AG20443 (cell line): ENCODE measurements around the gene STAG3.
"Not testable (repeated sequence)": the region's sequence is repeated elsewhere in the genome, so short reads cannot be mapped to it uniquely, and the experiment has no call there.

Experiments used
- DNase-seq: peaks from one replicate; pipeline ENCODE4 v3.0.0; 2012; ENCODE audit warnings: low spot score, mixed read lengths

The STAG3 gene, protein sequence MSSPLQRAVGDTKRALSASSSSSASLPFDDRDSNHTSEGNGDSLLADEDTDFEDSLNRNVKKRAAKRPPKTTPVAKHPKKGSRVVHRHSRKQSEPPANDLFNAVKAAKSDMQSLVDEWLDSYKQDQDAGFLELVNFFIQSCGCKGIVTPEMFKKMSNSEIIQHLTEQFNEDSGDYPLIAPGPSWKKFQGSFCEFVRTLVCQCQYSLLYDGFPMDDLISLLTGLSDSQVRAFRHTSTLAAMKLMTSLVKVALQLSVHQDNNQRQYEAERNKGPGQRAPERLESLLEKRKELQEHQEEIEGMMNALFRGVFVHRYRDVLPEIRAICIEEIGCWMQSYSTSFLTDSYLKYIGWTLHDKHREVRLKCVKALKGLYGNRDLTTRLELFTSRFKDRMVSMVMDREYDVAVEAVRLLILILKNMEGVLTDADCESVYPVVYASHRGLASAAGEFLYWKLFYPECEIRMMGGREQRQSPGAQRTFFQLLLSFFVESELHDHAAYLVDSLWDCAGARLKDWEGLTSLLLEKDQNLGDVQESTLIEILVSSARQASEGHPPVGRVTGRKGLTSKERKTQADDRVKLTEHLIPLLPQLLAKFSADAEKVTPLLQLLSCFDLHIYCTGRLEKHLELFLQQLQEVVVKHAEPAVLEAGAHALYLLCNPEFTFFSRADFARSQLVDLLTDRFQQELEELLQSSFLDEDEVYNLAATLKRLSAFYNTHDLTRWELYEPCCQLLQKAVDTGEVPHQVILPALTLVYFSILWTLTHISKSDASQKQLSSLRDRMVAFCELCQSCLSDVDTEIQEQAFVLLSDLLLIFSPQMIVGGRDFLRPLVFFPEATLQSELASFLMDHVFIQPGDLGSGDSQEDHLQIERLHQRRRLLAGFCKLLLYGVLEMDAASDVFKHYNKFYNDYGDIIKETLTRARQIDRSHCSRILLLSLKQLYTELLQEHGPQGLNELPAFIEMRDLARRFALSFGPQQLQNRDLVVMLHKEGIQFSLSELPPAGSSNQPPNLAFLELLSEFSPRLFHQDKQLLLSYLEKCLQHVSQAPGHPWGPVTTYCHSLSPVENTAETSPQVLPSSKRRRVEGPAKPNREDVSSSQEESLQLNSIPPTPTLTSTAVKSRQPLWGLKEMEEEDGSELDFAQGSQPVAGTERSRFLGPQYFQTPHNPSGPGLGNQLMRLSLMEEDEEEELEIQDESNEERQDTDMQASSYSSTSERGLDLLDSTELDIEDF

DNA sequence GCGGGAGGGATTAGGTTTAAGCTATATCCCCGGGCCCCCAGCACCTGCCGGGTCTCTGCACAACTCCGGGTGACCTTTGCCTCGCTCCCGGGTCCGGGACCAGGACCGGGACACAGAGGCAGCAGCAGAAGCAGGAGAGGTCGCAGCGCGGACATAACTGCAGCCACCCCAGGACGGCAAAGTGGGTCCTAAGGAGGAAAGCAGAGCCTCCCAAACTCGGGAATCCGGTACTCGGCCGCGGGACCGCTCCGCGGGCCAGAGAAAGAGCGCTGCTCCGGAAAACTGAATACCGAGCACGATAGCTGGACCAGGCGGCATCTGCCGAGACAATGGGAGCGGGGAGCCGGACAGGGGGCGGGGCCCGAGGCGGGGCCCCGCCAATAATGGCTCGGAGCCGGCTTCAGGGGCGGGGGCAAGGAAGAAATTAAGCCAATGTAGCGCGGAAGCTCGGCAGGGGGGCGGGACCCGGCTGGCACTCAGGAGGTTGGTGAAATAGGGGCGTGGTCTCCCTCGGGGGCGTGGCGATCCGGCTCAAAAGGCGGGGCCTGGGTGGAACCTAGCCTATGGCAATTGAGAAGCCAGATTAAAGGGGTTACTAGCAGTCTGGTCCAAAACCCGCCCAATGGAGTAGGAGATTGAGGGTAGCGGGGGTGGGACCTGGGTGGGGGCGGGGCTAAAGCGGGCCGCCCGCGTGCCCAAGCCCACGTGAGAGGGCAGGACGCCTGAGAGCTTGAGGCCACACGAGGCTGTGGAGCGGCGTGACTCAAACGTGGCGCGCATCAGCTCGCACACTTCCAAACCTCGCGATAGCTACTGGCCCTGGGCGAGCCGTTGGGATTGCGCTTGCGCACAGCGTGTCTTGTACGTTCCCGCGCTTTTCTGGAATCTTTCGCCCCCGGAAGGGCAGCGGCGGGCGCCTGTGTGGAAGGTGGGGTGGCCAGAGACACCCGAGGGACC, at the start of gene STAG3, which contains the start of gene GPC2:
STAG3 (plus strand) TSS at position 874 of the 957 bp plus-strand sequence. CDS start 2,639 bp downstream, outside the sequence.
GPC2 (minus strand) TSS at position 337 of the 957 bp plus-strand sequence; CDS start at position 155, 182 bp downstream.
- peak; percentile 98 for DNase-seq

DNA sequence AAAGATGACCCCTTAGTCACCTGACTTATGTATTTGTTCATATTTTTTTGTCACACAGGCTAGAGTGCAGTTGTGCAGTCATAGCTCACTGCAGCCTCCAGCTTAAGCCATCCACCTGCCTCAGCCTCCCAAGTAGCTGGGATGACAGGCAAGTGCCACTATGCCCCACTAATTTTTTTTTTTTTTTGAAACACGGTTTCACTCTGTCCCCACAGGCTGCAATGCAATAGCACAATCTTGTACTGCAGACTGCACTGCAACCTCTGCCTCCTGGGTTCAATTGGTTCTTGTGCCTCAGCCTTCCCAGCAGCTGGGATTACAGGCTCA, 49.1 kb upstream of the STAG3 start:
- DNase-seq: no peak

DNA sequence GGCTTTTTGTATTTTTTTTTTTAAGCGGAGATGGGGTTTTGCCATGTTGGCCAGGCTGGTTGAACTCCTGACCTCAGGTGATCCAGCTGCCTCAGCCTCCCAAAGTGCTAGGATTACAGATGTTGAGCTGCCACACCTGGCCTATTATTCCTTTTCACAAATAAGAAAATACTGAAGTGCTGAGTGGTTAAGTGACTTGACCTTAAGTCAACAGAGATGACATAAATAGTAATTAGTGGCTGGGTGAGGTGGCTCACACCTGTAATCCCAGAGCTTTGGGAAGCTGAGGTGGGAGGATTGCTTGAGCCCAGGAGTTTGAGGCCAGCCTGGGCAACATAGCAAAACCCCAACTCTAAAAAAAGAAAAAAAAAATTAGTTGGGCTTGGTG, 47.5 kb upstream of the STAG3 start:
- DNase-seq: not testable (repeated sequence)

DNA sequence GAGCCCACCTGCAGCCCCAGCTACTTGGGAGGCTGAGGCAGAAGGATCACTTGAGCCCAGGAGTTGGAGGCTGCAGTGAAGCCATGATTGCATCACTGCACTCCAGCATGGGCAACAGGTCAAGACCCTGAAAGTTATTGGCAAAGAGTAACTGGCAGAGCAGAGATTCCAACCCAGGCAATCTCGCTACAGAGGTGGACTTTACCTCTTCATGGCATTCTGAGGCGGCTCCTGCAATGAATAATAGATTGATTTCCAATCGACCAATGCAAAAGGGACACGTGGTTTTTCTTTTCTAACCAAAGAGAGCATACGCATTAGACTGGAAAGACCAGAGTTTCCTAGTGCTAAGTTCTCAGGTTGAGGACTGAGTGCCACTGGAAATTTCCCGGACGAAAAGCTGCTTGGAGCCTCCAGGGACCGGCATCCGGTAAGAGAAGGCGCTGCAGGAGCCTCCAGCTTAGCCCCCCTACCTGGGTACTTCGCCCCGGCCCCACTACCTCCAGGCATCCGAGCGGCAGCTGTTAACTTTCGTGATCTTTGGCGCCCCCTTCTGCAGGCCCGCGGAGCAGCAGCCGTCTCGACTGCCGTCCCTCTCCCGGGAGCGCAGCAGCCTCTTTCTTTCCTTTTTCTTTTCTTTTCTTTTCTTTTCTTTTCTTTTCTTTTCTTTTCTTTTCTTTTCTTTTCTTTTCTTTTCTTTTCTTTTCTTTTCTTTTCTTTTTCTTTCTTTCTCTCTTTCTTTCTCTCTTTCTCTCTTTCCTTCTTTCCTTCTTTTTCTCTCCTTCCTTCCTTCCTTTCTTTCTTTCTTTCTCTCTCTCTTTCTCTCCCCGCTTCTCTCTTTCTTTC, 46.9 kb upstream of the STAG3 start:
- DNase-seq: peak; percentile 80

DNA sequence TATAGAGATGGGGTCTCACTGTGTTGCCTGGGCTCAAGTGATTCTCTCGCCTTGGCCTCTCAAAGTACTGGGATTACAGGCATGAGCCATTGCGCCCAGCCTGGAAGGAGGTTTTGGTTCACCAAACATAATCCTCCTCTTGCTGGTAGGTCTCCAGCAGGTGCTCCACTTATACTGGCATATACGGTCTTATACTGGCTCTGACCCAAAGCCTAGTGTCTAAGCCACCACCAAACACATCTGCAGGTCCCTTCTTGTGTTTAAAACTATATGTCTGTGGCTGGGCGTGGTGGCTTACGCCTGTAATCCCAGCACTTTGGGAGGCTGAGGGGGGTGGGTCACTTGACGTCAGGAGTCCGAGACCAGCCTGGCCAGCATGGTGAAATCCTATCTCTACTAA, 45.6 kb upstream of the STAG3 start:
- DNase-seq: no peak

DNA sequence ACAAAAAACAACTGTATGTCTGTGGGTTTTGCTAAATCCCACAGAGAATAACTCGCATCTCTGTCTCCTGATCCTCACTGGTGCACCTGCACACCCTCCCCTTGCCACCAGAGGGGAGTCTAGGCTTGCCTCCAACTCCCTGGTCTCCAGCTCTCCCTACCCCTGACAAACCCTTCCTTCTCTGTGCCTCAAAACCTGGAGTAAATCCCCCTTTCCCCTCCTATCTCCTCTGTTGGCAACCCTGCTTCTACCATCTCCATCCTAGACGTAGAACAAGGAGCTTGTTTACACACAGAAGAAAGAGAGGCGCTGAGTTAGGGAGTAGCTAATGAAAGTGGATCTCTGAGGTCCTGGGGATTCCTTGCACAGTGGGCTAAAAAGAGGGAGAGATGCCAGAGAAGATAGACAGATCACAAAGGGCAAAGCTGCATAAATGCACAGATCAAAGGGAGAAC, 45.0 kb upstream of the STAG3 start:
- DNase-seq: peak; percentile 80

DNA sequence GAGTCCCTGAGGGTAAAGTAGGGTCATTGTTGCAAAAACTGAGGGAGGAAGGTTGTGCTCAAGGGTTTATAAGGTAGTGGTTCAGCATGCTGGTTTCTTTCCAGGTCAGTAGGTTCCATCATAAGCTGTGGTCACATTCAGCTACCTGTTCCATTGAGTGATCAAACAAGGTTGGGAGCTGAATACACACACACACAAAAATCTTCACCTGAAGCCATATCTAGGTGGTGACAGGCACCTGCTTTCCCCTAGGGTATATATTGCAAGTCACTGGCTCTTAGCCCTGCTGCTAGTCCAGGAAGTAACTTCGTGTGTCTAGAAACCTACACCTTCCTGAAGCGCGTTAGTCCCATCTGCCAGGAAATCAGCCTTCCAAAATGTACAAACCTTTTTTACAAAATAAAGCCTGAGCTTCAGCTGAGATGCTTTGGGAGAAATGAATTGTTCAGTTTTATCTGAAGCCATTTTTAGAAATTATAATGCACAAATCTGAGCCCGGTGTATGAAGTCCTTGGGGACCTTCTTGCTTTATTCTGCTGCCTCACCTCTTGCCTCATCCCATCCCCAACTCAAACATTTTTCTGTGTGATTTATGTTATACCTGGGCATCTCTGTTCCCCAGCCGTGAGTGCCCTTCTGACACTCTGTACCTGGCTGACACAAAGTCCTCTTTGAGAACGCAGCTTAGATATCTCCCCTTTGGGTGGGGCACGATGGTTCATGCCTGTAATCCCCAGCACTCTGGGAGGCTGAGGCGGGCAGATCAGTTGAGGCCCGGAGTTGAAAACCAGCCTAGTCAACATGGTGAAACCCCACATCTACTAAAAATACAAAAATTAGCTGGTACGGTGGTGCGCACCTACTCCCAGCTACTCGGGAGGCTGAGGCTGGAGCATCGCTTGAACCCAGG, 39.6 kb upstream of the STAG3 start:
- DNase-seq: no peak

DNA sequence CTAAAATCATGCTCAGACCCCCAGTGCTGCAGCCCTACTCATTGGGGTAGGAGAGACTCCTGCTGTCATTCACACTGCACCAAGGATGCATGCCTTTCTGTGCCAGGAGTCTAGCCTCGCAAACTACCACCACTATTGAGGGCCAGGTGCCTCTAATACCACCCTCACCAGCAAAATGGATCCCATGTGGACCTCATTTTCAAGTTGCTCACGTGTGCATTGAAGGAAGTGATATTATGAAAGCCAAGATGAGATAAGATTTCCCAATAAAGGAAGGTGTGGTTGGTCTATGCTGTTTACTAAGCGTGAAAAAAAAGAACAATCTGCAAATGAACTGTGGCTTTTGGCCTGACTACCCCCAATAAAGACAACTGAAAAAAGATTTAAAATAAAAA, 36.2 kb upstream of the STAG3 start:
- DNase-seq: no peak

DNA sequence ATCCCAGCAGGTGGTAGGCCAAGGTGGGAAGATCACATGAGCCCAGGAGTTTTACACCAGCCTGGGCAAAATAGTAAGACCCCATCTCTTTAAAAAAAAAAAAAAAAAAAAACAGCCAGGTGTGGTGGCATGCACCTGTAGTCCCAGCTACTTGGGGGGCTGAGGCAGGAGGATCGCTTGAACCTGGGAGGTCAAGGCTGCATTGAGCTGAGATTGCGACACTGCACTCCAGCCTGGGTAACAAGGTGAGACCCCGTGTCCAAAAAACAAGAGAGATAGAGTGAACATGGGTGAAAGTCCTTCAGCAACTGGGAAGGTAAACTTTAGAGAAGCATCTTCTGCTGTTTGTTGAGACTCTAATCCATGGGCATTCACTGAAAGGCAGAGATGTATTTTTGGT, 35.3 kb upstream of the STAG3 start:
- DNase-seq: no peak

DNA sequence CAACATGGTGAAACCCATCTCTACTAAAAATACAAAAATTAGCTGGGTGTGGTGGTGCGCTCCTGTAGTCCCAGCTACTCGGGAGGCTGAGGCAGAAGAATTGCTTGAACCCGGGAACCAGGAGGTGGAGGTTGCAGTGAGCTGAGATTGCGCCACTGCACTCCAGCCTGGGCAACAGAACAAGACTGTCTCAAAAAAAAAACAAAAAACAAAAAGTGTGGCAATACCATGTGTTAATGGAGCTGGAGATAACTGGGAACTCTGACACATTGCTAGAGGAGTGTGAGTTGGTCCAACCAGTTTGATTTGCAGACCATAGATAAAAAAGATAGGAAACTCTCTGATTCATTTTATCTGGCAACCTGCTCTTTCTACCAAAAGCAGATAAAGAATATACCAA, 31.4 kb upstream of the STAG3 start:
- peak; percentile 55 for DNase-seq

DNA sequence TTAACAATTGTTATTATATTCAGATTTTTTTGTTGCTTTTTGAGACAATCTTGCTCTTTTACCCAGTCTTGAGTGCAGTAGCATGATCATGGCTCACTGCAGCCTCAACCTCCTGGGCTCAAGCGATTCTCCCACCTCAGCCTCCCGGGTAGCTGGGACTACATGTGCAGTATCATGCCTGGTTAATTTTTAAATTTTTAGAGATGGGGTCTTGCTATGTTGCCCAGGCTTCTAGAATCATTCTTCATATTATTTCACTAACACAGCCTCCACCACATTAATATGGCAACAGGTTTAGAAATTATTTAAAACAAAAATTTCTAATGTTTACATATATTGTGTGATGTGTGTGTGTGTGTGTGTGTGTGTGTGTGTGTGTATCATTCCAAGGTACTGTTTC, 30.4 kb upstream of the STAG3 start:
- DNase-seq: no peak

DNA sequence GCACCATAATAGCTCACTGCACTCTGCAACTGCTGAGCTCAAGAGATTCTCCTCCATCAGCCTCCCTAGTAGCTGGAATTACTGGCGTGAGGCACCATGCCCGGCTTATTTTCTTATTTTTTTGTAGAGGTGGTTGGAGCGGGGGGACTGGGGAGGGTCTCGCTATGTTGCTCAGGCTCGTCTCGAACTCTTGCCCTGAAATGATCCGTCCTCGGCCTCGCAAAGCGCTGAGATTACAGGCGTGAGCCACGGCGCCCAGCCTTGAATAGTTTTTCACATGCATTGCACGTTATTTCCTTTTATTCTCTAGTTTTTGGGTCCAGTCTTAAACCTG, 29.5 kb upstream of the STAG3 start:
- no peak for DNase-seq

DNA sequence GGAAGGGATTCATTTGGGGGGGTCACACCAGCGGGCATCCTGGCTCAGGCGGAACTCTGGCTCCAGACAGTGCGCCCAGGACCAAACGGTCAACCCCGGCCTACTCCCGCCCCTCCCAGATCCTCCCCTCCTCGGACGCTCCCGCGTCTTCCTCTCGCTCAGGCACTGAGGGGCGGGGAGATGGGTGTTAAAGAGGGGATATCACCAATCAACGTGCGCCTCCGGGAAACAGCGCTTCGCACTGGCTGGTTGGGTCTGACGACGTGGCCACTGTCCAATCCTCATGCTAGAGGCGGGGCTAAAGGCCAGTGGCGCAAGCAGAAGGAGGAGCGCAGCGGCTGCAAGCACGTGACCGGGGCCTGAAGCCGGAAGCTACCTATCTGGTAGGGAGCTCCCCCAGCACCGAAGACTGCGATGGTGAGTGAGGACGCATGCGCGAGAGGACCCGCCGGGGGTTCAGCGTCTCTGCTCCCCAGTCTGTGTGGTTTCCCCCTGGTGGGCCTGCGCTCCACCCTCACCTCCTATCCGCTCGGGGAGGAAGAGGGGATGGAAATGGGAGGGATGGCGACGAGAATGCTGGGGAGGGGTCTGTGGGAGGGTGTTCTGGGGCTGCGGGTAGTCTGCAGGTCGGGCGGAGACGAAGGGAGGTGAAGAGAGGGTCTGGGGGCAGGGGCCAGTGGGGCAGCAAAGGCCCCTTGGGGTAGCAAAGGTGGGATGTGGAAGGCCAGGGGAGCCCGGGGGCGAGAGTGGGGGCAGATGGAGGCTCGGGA, 29.0 kb upstream of the STAG3 start, which contains the start of gene LAMTOR4:
LAMTOR4 (plus strand) TSS at position 360 of the 770 bp plus-strand sequence; CDS start at position 415, 55 bp downstream.
- peak; percentile 98 for DNase-seq

DNA sequence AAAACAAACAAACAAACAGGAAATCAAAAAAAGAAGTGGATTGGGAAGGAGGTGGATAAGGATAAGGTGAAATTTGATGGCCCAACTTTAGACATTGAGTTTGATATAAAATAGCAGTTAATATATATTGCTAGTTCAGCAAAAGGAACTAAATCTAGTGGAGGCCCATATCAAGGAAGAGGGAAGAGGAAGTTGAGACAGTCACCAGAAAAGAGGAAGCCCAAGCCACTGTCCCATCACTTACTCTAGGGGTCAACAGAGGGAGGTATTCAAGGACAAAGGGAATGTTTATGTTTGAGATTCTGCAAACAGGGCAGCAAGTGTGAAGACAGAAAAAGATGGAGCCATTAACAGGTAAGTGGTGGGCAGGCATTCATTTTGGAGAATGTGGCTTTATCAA, 25.3 kb upstream of the STAG3 start:
- DNase-seq: no peak

DNA sequence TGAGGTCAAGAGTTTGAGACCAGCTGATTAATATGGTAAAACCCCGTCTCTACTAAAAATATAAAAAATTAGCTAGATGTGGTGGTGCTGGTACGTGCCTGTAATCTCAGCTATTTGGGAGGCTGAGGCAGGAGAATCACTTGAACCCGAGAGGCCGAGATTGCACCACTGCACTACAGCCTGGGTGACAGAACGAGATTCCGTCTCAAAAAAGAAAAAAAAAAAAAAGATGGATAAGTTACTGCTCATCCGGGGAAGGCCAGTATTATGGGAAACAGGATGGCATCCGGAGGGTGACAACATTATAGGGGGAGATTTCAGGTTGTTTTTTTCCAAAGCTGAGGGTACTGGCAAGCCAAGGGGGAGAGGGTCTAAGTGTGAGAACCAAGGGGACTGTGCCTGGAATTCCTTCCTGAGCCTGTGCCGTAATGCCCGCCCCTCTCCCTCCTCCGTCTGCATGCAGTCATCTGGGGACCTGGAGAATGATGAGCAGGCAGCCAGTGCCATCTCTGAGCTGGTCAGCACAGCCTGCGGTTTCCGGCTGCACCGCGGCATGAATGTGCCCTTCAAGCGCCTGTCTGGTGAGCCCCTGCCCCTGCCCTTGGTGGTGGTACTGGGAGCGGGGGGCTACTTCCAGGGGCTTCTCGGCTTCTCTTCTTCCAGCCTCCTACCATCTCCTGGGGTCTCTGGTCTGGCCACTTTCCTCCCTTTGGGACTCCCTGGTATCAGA, 24.6 kb upstream of the STAG3 start:
- peak; percentile 1 for DNase-seq

DNA sequence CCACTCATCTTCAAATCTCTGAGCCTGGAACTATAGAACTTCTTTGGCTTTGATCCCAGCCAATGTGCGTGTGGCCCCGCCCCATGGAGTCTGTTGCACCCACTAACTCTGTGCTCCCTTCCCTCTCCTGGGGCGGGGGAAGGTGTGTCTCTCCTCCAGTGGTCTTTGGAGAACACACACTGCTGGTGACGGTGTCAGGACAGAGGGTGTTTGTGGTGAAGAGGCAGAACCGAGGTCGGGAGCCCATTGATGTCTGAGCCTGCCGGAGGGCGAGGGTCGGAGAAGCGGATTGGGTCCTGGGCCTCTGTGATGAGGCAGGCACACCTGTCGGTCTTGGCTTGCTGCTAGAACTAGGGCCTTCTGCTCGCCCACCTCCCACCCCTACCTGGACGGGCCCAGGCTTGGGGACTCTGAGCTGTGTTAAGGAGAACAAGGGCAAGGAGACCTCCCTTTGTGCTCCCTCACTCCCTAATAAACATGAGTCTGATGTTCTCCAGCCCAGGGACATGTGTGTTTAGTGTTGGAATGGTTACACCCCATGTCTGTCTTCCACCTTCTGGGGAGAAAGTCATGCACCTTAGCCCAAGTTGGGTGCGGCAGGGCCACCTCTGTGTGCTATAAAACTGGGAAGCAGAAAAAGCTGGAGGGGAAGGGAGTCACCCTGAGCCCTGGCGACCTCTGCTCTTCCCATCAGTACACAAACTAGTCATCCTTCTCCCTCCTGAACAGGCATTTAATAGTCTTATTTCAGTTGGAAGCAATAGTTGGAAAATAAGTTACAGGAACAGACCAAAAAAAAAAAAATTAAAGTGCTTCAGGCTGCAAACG, 23.8 kb upstream of the STAG3 start:
- DNase-seq: peak; percentile 6
